Stimulated activated naive CD4-positive, alpha-beta T cell (primary cell): ENCODE results near the gene NAP1L5.

Experiments
- DNase-seq, 6 experiments: peaks; one replicate each; lab custom pipeline; 2025; lab: John Stamatoyannopoulos, UW

Gene NAP1L5

DNA sequence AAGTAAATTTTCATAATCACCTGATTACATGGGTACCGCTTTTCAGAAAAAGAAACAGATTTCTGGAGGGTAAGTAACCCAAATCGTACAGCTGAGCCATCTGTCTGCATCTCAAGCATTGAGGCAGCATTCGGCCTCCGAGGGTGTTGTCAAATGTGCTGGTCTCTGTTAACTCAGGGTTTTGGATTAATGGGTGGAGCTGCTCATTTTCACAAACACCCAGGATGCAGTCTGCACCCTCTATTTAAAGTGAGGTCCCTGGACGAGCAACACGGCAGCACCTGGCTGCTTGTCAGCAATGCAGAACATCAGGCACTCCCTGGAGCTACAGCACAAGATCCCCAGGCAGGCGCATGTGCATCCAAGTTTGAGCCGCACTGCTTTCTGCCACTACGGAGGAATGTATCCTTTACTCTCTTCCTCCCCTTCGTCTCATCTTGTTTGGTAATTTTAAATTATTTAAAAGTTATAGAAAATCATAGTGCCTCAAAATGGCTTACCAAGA is 24.7 kb upstream of the NAP1L5 start:
- DNase-seq, result no peak

DNA sequence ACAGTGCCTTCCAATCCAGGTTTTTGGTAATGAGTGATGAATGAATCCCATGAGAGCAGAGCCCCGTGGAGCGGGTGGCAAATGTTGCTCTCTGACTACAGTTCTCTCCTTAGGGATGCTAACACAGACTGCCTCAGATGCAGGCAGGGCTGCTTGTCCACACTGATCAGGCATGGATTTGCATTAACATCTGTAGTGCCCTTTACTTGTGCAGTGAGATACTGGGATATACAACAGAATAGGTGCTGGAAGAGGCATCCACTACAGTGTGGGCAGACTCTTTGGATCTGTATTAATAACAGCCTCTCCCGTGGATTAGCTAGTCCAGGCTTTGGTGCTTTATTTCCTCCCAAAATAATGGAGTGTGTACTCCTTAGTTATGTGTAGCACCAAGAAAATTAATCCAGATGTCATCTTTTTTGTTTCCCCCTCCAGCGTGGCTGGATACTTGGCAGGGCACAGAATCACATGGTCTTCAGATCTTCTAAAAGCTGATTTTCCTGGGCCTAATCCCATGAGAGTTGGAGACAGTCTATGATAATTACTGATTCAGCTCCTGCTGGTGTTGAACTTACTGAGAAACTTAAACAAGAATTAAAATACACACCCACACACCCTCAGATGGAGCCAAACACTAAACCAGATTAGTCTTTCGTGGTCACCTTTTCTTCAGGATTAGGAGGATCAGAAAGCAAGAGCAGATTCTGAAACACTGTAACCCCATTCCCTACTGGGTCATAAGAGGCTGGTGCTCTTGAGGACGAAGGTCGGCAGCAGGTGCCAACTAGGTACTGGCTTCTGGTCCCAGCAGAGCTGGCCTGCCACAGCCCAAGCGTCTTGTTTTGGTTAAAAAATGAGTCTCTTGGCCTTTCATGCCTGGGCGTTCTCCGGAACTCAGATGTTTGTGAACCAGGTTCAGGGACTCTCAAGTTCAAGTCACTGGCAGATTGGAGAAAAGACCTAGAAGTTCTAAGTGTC is 23.1 kb upstream of the NAP1L5 start:
- no peak for DNase-seq

DNA sequence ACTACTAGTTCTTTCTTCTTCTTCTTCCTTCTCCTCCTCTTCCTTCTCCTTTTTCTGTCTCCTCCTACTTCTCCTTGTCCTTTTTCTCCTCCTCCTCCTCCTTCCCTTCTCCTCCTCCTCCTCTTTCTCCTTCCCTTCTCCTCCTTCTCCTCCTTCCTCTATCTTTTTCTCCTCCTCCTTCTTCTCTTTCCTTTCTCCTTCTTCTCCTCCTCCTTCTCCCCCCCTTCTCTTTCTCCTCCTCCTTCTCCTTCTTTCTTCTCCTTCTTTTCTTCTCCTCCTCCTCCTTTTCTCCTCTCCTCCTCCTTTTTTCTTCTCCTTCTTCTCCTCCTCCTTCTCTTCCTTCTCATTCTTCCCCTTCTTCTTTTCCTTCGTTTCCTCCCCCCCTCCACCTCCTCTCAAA is 21.8 kb upstream of the NAP1L5 start:
- DNase-seq, result no peak

DNA sequence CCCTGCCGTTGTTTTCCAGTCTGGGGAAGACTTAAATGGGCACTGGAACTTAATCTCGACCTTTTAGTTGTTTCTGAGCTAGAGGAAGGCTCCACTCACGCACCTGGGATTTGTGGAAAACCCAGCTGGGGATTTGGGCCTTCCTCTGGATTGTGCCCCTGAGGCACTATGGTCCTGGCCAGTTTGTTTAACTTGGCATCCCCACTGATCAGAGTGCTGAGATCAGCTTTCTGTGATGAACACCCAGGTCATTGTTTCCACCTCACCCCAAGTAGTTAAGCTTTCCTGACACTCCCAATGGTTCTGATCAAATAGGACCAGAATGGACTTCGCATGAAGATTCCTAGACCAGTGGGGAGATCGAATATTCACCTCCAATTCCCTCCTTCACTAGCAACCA is 20.5 kb upstream of the NAP1L5 start:
- DNase-seq, result no peak

GRCh38 chr4:88713782-88714181 is 16.2 kb upstream of the NAP1L5 start:
- no peak for DNase-seq

DNA sequence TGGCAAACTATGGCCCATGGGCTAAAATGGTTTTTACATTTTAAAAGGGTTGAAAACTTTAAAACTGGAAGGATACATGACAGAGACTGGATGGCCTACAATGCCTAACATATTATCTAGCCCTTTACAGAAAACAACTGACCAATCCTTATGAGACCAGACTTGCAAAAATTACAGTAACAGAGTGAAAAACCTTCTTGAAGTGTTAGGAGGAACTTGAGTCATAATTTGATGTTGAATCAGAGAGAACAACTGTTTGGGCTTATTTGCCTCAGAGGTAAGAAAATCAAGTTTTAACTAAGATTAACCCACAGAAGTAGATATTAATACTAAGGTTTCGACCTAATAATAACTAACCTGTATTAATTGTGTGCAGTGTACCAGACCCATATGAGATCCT is 12.4 kb upstream of the NAP1L5 start:
- no peak for DNase-seq

DNA sequence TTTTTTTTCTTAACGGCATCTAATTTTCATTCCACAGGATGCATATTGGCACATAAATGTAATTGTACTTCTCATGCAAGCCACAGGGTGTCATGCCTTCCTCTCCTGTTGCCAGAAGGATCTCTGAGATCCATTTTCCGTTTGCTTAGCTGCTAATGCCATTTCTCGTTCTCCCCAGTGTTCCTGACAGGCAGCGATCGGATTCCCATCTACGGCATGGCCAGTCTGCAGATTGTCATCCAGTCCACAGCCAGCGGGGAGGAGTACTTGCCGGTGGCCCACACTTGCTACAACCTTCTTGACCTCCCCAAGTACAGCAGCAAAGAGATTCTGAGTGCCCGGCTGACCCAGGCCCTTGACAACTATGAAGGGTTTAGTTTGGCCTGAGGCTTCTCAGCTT is 8.9 kb upstream of the NAP1L5 start:
- DNase-seq, result no peak

DNA sequence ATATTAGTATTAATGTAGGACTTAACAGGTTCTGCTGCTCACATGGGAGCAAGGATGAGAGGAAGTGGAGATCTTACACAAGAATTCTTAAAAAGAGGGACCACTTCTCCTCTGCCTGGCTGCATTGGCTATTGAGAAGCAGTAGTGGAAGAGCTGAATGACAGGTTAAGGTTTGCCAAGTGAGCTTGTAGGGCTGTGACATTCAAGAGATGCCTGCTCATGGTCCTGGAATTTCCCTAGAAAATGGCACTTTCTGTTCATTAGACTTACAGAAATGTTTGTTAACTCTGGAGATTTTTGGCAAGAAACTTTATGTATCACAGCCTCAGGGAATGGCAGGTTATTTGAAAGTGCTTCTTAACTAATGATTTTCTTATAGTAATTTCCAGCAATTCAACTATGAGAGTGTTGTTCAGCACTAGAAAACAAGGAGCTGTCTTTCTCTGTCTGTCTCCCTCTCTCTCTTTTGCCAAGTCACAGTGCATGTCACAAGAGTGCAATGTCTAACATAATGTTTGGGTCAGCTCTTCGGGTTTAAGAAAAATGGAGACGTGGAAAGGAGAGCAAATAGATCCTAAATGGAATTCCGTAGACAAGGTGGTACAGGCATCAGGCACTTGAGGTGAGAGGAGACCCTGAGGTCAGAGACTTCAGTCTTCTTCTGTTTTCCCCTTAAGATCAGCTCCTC is 8.3 kb upstream of the NAP1L5 start:
- no peak for DNase-seq

- no peak for DNase-seq
Measured at GRCh38 chr4:88705223-88705622, 7.6 kb upstream of the NAP1L5 start.

DNA sequence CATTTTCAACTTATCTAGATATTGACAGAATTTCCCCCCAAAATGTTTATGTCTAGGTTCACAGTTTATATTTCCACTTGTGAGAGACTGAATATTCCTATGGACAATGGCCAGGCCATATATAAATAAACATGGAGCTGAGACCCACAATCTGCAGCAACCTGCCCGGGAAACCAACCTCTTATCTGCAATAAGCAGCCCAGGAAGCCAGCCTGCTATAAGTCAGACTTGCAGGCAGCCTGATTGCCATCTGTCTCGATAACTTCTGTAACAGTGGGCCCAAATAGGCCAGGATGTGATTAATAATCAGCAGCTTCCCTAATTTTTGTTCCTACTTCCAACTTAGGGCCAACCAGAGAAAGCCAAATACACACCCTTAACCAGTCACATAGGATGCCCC is 5.2 kb upstream of the NAP1L5 start:
- DNase-seq, result no peak

DNA sequence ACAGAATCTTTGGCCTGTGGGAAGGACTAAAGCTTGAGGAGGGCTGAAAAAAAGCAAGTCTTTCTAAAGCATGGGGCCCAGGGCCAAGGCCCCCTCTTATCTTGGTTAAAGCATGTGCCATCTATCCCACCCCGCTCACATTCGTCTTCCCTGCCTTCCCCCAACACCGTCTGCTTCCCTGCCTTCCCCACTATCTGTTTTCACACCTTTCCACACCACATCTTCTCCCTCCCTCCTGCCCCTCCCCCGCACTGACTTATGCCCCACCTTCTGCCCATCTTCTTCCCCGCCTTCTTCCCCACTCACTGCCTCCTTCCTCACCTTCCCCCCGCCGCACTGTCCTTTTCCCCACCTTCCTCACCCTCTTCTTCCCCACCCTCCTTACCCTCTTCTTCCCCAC is 890 bp upstream of the NAP1L5 start:
- DNase-seq, result no peak

DNA sequence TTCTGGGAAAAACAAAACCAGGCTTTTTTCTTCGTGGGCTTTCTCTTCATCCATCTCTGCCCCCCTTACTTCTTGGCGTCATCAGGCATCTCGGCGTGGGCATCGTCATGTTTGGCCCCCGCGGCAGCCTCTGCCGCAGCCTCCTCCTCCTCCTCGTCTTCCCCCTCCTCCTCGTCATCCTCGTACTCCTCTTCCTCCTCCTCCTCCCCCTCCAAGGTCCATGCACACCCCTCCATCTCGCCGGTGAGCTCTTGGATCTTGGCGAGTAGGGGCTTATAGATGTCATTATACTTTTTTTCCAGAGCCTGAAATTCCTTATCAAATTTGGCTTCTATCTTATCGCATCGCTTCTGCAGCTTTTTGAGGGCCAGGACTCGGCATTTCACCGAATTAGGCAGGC is 488 bp downstream of the NAP1L5 start:
- DNase-seq, result peak in 3 of 6 experiments; percentile 16 to 34 (median 19)

- peak in 2 of 6 experiments; percentile 9 to 12 for DNase-seq
Measured at GRCh38 chr4:88696630-88697029, 999 bp downstream of the NAP1L5 start.

DNA sequence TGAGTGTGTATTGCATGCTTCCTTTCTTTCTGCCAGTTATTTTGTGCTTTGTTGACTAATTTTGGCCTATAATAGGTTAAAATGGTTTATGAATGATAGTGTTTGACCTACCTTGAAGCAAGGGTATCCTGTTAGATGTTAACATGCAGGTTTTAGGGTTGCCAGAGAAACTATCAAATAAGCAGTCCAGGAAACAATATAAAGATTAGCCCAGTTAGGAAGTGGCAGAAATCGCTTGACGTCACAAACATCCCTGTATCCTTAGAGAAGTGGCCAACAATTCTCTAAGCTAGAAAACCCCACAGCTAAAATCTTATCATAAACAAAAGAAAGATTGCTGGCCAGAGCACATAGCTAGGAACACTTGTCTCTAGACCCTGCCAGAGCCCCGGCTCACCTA is 3.8 kb downstream of the NAP1L5 start:
- DNase-seq, result no peak

GRCh38 chr4:88690355-88690754 is 7.3 kb downstream of the NAP1L5 start:
- no peak for DNase-seq

DNA sequence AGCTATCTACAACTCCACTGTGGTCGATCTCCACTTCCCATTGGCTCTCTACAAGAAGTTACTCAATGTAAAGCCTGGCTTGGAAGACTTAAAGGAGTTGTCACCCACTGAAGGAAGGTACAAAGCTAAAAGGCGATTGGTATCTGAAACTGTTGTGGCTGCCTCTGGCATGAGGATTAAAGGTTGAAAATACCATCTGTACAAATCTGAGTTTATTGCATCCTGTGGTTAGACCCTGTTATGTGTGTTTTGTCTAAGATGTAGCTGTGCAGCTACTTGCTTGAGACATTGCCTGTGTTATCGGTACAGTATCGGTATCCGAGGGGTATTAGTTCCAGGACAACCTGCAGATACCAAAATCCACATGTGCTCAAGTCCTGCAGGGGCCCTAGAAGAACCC is 16.4 kb downstream of the NAP1L5 start:
- no peak for DNase-seq

DNA sequence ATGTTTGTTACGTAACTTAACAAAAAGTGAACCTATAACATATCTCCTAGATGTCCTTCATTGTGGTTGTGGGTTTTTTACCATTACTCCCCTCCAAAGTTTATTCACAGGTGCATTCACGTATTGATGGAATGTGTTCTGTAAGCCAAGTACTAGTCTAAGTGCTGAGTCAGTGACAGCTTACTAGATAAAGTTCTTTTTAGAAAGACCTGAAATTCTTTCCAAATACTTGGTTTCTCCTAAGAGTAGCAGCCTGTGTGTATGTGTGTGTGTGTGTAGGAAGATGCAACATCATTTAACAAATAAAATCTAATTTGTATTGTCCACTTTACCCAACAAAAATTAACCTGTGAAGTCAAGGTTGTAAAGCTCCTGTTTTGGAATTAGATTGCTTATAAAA is 22.1 kb downstream of the NAP1L5 start:
- DNase-seq, result no peak

DNA sequence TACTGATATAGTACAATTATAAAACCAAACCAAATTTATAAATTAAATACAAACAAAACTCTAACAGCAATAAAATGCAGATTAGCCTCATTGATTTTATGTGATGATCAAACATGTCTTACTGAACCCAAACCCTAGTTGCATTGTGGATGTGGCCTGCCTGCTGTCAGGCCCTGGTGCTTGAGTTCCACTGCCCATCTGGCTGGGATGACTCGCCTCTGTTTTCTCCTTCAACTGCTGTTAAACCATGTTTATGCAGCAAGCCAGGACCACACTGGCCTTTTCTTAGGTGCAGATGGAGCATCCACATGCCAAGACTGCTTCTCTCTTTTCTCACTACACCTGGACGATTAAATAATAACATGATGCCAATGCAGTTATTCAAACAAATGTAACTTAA is 22.6 kb downstream of the NAP1L5 start:
- no peak for DNase-seq

GRCh38 chr4:88674565-88674964 is 23.1 kb downstream of the NAP1L5 start:
- no peak for DNase-seq

- DNase-seq, result no peak
Measured at GRCh38 chr4:88673886-88674285, 23.7 kb downstream of the NAP1L5 start.

GRCh38 chr4:88672987-88673386 is 24.6 kb downstream of the NAP1L5 start:
- peak in 3 of 6 experiments; percentile 5 to 33 (median 14) for DNase-seq

DNA sequence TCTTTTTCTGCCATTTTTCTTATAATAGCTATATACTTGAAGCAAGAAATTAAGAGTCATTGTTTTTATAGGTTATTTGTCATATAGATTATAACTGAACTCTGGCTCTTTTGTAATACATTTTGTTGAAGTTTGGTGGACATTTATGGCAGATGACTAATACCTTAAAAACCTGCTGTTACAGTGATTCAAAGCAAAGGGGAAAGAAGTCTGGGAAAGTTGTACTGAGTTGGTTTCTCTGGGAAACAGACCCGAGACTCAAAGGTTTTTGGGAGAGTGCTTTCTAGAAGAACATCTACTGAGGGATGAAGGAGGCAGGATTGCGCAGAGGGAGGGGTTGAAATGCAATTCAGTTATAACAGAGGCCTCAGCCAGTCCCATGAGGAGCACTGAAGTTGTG is 35.9 kb downstream of the NAP1L5 start:
- no peak for DNase-seq
